Measurements from ENCODE around the gene PPP6R2.
"Not testable (repeated sequence)": the region's sequence is repeated elsewhere in the genome, so short reads cannot be mapped to it uniquely, and the experiment has no call there.

The PPP6R2 gene

GRCh38 chr22:50357756-50358155 is 14.6 kb downstream of the PPP6R2 start:
- POLR2A ChIA-PET: interaction anchor here (0.7 kb wide), 1 partner anchor 134 kb away, joined by 5 read pairs; no protein-coding TSS in a partner anchor
- TF ChIP-seq, protein P1, sequence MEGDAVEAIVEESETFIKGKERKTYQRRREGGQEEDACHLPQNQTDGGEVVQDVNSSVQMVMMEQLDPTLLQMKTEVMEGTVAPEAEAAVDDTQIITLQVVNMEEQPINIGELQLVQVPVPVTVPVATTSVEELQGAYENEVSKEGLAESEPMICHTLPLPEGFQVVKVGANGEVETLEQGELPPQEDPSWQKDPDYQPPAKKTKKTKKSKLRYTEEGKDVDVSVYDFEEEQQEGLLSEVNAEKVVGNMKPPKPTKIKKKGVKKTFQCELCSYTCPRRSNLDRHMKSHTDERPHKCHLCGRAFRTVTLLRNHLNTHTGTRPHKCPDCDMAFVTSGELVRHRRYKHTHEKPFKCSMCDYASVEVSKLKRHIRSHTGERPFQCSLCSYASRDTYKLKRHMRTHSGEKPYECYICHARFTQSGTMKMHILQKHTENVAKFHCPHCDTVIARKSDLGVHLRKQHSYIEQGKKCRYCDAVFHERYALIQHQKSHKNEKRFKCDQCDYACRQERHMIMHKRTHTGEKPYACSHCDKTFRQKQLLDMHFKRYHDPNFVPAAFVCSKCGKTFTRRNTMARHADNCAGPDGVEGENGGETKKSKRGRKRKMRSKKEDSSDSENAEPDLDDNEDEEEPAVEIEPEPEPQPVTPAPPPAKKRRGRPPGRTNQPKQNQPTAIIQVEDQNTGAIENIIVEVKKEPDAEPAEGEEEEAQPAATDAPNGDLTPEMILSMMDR (IDR thresholded peaks at IDR 0.05; ENCODE audit: insufficient read depth, low read length, missing control alignments): no peak
- H3K4me3 ChIP-seq (ENCODE audit: low read depth, low read length): no peak overlapping the region
- CTCF ChIA-PET: interaction anchor here (1.5 to 2.0 kb wide), 3 partner anchors 9 to 16 kb away, joined by 6 to 9 read pairs (median 7); no protein-coding TSS in a partner anchor
- DNase-seq (ENCODE audit: low read depth, low spot score): no peak

DNA sequence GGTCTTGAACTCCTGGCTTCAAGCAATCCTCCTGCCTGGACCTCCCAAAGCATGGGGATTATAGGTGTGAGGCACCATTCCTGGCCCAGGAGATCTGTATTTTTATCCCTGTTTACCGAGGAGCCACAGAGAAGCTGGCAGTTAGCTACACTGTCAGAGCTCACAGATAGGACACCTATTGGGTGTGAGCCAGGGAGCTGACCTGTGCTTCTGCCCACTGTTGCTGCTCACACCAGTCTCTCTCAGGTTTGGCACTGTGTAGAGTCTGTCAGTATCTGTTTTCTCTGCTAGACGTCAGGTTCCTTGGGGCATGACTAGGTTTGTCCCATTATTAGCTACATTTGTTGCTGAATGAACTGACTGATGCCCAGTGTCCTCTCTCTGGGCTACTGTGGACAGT is 17.5 kb downstream of the PPP6R2 start:
- H3K4me3 ChIP-seq (ENCODE audit: low read depth, low read length): no peak overlapping the region
- ChIA-PET POLR2A (interaction anchor here (0.9 kb wide), 1 partner anchor 19 kb away, joined by 3 read pairs; no protein-coding TSS in a partner anchor), CTCF (interaction anchor here (0.6 to 1.1 kb wide), 3 partner anchors 11 to 18 kb away, joined by 3 to 7 read pairs (median 3); no protein-coding TSS in a partner anchor)
- no peak for DNase-seq (ENCODE audit: low read depth, low spot score)
- TF ChIP-seq, protein P1 (IDR thresholded peaks at IDR 0.05; ENCODE audit: insufficient read depth, low read length, missing control alignments): no peak

GRCh38 chr22:50361222-50361621 is 18.1 kb downstream of the PPP6R2 start:
- no peak overlapping the region for H3K4me3 ChIP-seq (ENCODE audit: low read depth, low read length)
- TF ChIP-seq, protein P1 (IDR thresholded peaks at IDR 0.05; ENCODE audit: insufficient read depth, low read length, missing control alignments): no peak
- CTCF ChIA-PET: interaction anchor here (0.6 to 1.1 kb wide), 5 partner anchors 9 to 260 kb away, joined by 3 to 7 read pairs (median 3); no protein-coding TSS in a partner anchor
- POLR2A ChIA-PET: interaction anchor here (0.9 kb wide), 1 partner anchor 20 kb away, joined by 3 read pairs; no protein-coding TSS in a partner anchor
- DNase-seq (ENCODE audit: low read depth, low spot score): no peak

DNA sequence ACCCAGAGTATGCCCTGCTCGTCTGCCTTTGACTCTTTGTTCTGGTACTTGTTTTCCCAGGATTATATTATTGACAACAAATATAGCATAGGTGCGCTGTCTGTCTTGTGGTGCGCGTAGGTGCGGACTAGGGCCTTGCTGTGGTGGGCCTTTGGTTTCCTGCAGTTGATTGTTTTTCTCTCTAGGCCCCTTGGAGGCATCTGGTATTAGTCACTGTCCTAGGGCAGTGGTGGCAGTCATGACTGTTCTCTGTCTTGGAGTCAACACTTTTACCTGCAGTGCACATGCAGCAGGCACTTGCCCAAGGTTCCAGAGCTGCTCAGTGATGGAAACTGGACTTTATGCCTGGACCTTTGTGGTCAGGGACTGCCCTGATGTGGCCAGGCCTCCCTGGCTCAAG is 18.6 kb downstream of the PPP6R2 start:
- POLR2A ChIA-PET: interaction anchor here (0.9 kb wide), 1 partner anchor 20 kb away, joined by 3 read pairs; no protein-coding TSS in a partner anchor

DNA sequence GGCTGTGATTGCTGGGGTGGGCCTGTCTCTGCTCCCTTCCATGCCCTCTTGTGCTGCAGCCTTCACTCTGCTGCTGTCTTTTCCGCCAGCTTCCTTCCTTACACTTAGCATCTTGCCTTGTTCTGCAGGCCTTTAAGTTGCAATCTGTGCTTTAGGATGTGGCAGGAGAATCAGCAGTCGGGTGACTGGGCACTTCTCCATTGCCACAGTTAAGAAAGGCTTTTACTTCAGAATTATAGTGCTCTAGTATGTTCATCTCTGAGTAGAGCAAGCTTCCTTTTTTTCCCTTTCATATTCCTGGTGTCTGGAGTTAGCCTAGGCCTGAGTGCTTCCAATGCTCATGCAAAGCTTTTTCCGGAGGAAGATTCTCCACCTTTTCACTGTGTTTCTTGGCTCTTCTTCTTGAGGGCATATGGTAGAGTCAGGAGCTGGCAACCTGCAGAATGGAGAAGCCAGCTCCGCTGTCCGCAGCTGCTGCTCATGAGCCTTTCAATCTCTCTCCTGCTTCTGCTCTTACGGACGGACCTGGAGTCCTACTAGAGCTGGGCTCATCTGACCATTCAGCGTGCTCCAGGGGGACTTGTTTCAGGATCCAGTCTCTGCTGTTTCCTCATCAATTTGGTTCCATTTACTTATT is 20.2 kb downstream of the PPP6R2 start:
- CTCF ChIA-PET: interaction anchor here (0.7 to 1.8 kb wide), 6 partner anchors 19 to 126 kb away, joined by 3 to 7 read pairs (median 4); partner anchors contain the start of gene HDAC10
- DNase-seq (ENCODE audit: low read depth, low spot score): no peak
- H3K4me3 ChIP-seq (ENCODE audit: low read depth, low read length): no peak overlapping the region
- TF ChIP-seq, protein P1 (IDR thresholded peaks at IDR 0.05; ENCODE audit: insufficient read depth, low read length, missing control alignments): no peak
- POLR2A ChIA-PET: no interaction called here

More for the DNA sequence above, 18.6 kb downstream of the PPP6R2 start:
- DNase-seq (ENCODE audit: low read depth, low spot score): no peak
- CTCF ChIA-PET: interaction anchor here (0.8 to 1.0 kb wide), 2 partner anchors 8 to 259 kb away, joined by 3 to 4 read pairs; no protein-coding TSS in a partner anchor
- no peak overlapping the region for H3K4me3 ChIP-seq (ENCODE audit: low read depth, low read length)
- TF ChIP-seq, protein P1 (IDR thresholded peaks at IDR 0.05; ENCODE audit: insufficient read depth, low read length, missing control alignments): no peak

- DNase-seq (ENCODE audit: low read depth, low spot score); POLR2A ChIA-PET; H3K4me3 ChIP-seq (ENCODE audit: low read depth, low read length): not testable (repeated sequence)
- CTCF ChIA-PET: interaction anchor here (1.1 to 1.8 kb wide), 4 partner anchors 16 to 126 kb away, joined by 3 to 7 read pairs (median 4); partner anchors contain the start of gene HDAC10
These were observed 20.7 kb downstream of the PPP6R2 start for GRCh38 chr22:50363803-50364194.

Data from AG04449 (cell line).